ENCODE data around the gene PCDHB10. TPM values are rescaled to one million over a fixed set of nuclear protein-coding genes. Genes with fewer than 3 reads are reported as not detected.
A peak's percentile ranks its signal among the peaks of the same experiment; 100 is the strongest.

PCDHB10 gene
- total RNA-seq (2013): not detected
- not detected for polyA plus RNA-seq
- polyA minus RNA-seq: not detected in 2 replicates
- 0 to 0.70 (median 0) reads per million in 11 experiments for total RNA-seq

DNA sequence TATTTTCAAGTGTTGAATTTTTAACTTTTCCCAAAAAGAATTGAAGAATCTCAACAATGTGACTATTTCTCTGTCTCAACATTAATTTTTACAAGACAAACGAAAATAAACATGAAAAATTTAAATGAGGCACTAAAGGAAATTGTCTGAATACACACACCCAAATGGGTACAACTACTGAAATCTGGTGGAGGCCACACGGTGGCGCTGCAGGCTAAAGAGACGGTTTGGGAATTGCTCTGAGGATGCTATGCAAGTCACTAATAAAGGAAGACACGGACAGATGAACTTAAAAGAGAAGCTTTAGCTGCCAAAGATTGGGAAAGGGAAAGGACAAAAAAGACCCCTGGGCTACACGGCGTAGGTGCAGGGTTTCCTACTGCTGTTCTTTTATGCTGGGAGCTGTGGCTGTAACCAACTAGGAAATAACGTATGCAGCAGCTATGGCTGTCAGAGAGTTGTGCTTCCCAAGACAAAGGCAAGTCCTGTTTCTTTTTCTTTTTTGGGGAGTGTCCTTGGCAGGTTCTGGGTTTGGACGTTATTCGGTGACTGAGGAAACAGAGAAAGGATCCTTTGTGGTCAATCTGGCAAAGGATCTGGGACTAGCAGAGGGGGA, at the start of gene PCDHB10:
Gene PCDHB10 (plus strand): TSS at position 244 of the 616 bp plus-strand sequence. CDS start 200 bp downstream, at position 444.
- H3K36me3 ChIP-seq (replicated peaks in 1 of 2; ENCODE audit: control insufficient read depth in 1 of 2, insufficient read depth in 2 of 2, low read length in 2 of 2): no peaks in the 10 kb centered on the region
- H3K4me2 ChIP-seq (replicated peaks; ENCODE audit: extremely low read depth, low read length, poor library complexity, severe bottlenecking): no peak within 1 kb of the TSS
- Mint-ChIP-seq H3K36me3 (no peaks in the 10 kb centered on the region), H3K27me3 (ENCODE audit: low read depth in 3 of 3) (peaks cover 7 to 37% (median 32%) of the 10 kb centered on the region in 3 donors), H3K27ac (no peak within 1 kb of the TSS), H3K4me1 (no peaks in the 10 kb centered on the region), H3K4me3 (no peak within 1 kb of the TSS), H3K9me3 (peaks cover 15 to 61% (median 51%) of the 10 kb centered on the region in 7 donors)
- TF ChIP-seq, protein P1, sequence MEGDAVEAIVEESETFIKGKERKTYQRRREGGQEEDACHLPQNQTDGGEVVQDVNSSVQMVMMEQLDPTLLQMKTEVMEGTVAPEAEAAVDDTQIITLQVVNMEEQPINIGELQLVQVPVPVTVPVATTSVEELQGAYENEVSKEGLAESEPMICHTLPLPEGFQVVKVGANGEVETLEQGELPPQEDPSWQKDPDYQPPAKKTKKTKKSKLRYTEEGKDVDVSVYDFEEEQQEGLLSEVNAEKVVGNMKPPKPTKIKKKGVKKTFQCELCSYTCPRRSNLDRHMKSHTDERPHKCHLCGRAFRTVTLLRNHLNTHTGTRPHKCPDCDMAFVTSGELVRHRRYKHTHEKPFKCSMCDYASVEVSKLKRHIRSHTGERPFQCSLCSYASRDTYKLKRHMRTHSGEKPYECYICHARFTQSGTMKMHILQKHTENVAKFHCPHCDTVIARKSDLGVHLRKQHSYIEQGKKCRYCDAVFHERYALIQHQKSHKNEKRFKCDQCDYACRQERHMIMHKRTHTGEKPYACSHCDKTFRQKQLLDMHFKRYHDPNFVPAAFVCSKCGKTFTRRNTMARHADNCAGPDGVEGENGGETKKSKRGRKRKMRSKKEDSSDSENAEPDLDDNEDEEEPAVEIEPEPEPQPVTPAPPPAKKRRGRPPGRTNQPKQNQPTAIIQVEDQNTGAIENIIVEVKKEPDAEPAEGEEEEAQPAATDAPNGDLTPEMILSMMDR (IDR thresholded peaks at IDR 0.05): no peak
- H2AFZ ChIP-seq (ENCODE audit: insufficient read depth, low read depth, low read length, poor library complexity, severe bottlenecking): no peak within 1 kb of the TSS
- H3K9ac ChIP-seq (ENCODE audit: insufficient read depth, low read length, poor library complexity, severe bottlenecking): no peak within 1 kb of the TSS
- WGBS (ENCODE audit: insufficient coverage): 15% methylated on average over 5 of the region's 10 CpGs
- intact Hi-C loops (cut with micrococcal nuclease): no loop called here
- H3K79me2 ChIP-seq (ENCODE audit: insufficient read depth, low read length): no peaks in the 10 kb centered on the region
- H3K27me3 ChIP-seq (ENCODE audit: control insufficient read depth in 2 of 2, insufficient read depth in 2 of 2, low read length in 2 of 2): peaks cover 2 to 32% of the 10 kb centered on the region in 2 donors
- H3K4me3 ChIP-seq (replicated peaks in 1 of 3; ENCODE audit: low read depth in 2 of 3, low read length in 3 of 3): no peak within 1 kb of the TSS
- no peaks in the 10 kb centered on the region for H4K20me1 ChIP-seq (ENCODE audit: insufficient read depth, low read length)
- H3K27ac ChIP-seq (ENCODE audit: low read depth in 1 of 2, low read length in 2 of 2): no peak within 1 kb of the TSS
- H3K4me1 ChIP-seq (ENCODE audit: control insufficient read depth in 1 of 2, insufficient read depth in 2 of 2, low read length in 2 of 2): no peaks in the 10 kb centered on the region
- peaks cover 32 to 48% of the 10 kb centered on the region in 2 donors for H3K9me3 ChIP-seq (replicated peaks in 1 of 2; ENCODE audit: control insufficient read depth in 1 of 2, insufficient read depth in 1 of 2, low read length in 2 of 2)
- DNase-seq: no peak

DNA sequence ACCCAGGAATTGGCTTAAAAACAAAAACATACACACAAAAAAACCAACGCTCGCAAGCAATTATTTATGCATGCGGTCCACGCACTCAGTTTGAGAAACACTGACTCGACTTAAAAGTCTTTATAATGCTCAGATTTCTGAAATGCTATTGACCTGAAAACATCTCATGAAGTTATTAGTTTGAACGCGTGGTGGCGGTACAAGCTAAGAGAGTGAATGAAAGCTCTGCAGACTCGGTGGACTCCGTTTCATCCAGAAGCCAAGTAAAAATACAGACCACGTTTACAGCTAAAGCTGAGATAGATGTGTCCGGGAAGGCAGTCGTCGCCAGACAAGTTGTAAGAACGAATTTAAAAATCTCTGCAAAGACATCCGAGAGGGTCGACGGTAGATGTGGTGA, 42.3 kb upstream of the PCDHB10 start, which contains the start of gene PCDHB6:
Gene PCDHB6 (plus strand): TSS at position 246 of the 400 bp plus-strand sequence. CDS start 201 bp downstream, outside the sequence.
- Histone ChIP-seq H3K9me3 (replicated peaks in 1 of 2; ENCODE audit: control insufficient read depth in 1 of 2, insufficient read depth in 1 of 2, low read length in 2 of 2) (peaks cover 28 to 35% of the 10 kb centered on the region in 2 donors), H3K4me3 (replicated peaks in 1 of 3; ENCODE audit: low read depth in 2 of 3, low read length in 3 of 3) (no peak within 1 kb of the TSS), H4K20me1 (ENCODE audit: insufficient read depth, low read length) (no peaks in the 10 kb centered on the region), H3K36me3 (replicated peaks in 1 of 2; ENCODE audit: control insufficient read depth in 1 of 2, insufficient read depth in 2 of 2, low read length in 2 of 2) (no peaks in the 10 kb centered on the region), H3K79me2 (ENCODE audit: insufficient read depth, low read length) (no peaks in the 10 kb centered on the region), H3K27ac (ENCODE audit: low read depth in 1 of 2, low read length in 2 of 2) (no peak within 1 kb of the TSS), H3K4me1 (ENCODE audit: control insufficient read depth in 1 of 2, insufficient read depth in 2 of 2, low read length in 2 of 2) (no peaks in the 10 kb centered on the region), H3K4me2 (replicated peaks; ENCODE audit: extremely low read depth, low read length, poor library complexity, severe bottlenecking) (no peak within 1 kb of the TSS), H3K27me3 (ENCODE audit: control insufficient read depth in 2 of 2, insufficient read depth in 2 of 2, low read length in 2 of 2) (no peaks in the 10 kb centered on the region), H2AFZ (ENCODE audit: insufficient read depth, low read depth, low read length, poor library complexity, severe bottlenecking) (no peak within 1 kb of the TSS), H3K9ac (ENCODE audit: insufficient read depth, low read length, poor library complexity, severe bottlenecking) (no peak within 1 kb of the TSS)
- Mint-ChIP-seq H3K9me3 (peaks cover 26 to 41% (median 36%) of the 10 kb centered on the region in 7 donors), H3K4me3 (no peak within 1 kb of the TSS), H3K4me1 (no peaks in the 10 kb centered on the region), H3K27me3 (ENCODE audit: low read depth in 3 of 3) (peaks cover 2 to 21% (median 12%) of the 10 kb centered on the region in 3 donors), H3K36me3 (no peaks in the 10 kb centered on the region), H3K27ac (peak within 1 kb of the TSS in 1 of 7 donors; percentile 9)
- TF ChIP-seq, protein P1 (IDR thresholded peaks at IDR 0.05): no peak
- DNase-seq: no peak
- 14% methylated on average over 13 of the region's 18 CpGs for WGBS (ENCODE audit: insufficient coverage)
- intact Hi-C loops (cut with micrococcal nuclease): no loop called here
